Common myeloid progenitor, CD34-positive (primary cell): Measurements from ENCODE around the gene TNS1.

ENCODE experiments used
- CTCF ChIA-PET: fragments of 350-600 bp; sonication (Branson Sonifier 250); formaldehyde crosslinking; loops from one replicate; lab custom pipeline; 2021; ENCODE audit warnings: antibody characterized with exemption; lab: Charles Lee
- POLR2A ChIA-PET: fragments of 350-600 bp; sonication (Branson Sonifier 250); formaldehyde crosslinking; loops from one replicate; lab custom pipeline; 2021; ENCODE audit warnings: antibody characterized with exemption; lab: Charles Lee
- DNase-seq, 3 donors: peaks; one replicate each; pipeline versions ENCODE4 v3.0.0 to v3.0.0-alpha.2; 2013
- H3K27ac ChIP-seq, 2 experiments: 1 replicate in 1 of 2; 2 replicates in 1 of 2; pipeline ENCODE4 v1.7.0; 2013; ENCODE audit warnings: inconsistent platforms in 2 of 2, low read length in 2 of 2, mild to moderate bottlenecking in 2 of 2, low read depth in 1 of 2, moderate library complexity in 1 of 2; ENCODE audit not compliant: severe bottlenecking in 2 of 2, insufficient read depth in 1 of 2, poor library complexity in 1 of 2
- H3K27me3 ChIP-seq, 5 experiments: replicated peaks in 2 of 5; 1 replicate in 3 of 5; 2 replicates in 2 of 5; pipeline versions ENCODE4 v1.6.1 to v1.7.0; 2013; ENCODE audit warnings: low read length in 4 of 5, mild to moderate bottlenecking in 2 of 5, moderate library complexity in 2 of 5, inconsistent platforms in 1 of 5; ENCODE audit not compliant: insufficient read depth in 5 of 5, control insufficient read depth in 4 of 5
- H3K36me3 ChIP-seq, 4 experiments: 1 replicate in 2 of 4; 2 replicates in 2 of 4; pipeline versions ENCODE4 v1.6.1 to v1.7.0; 2013; ENCODE audit warnings: low read length in 3 of 4, control low read depth in 1 of 4, mild to moderate bottlenecking in 1 of 4; ENCODE audit not compliant: control insufficient read depth in 4 of 4, insufficient read depth in 4 of 4
- H3K4me1 ChIP-seq, 4 experiments: 1 replicate in 3 of 4; 2 replicates in 1 of 4; pipeline versions ENCODE4 v1.6.1 to v1.7.1; 2013; ENCODE audit warnings: low read length in 3 of 4, mild to moderate bottlenecking in 3 of 4, control low read depth in 1 of 4, inconsistent platforms in 1 of 4, moderate library complexity in 1 of 4; ENCODE audit not compliant: control insufficient read depth in 4 of 4, insufficient read depth in 4 of 4; ENCODE audit errors: control extremely low read depth in 1 of 4
- H3K4me3 ChIP-seq, 7 experiments: 1 replicate in 4 of 7; 2 replicates in 3 of 7; pipeline versions ENCODE4 v1.5.1 to v1.7.0; 2013; ENCODE audit warnings: mild to moderate bottlenecking in 7 of 7, low read length in 6 of 7, moderate library complexity in 6 of 7, inconsistent platforms in 2 of 7, low read depth in 2 of 7, control low read depth in 1 of 7; ENCODE audit not compliant: insufficient read depth in 4 of 7, control insufficient read depth in 1 of 7; ENCODE audit errors: extremely low read depth in 1 of 7
- H3K9me3 ChIP-seq, 5 experiments: 1 replicate in 4 of 5; 2 replicates in 1 of 5; pipeline versions ENCODE4 v1.6.1 to v1.7.1; 2013; ENCODE audit warnings: low read length in 4 of 5, mild to moderate bottlenecking in 2 of 5, inconsistent platforms in 1 of 5, low read depth in 1 of 5, moderate library complexity in 1 of 5; ENCODE audit not compliant: control insufficient read depth in 4 of 5, insufficient read depth in 2 of 5; ENCODE audit errors: control extremely low read depth in 1 of 5
- WGBS: methylation state at CpG from one replicate; pipeline ENCODE4 v1.1.5; 2013; ENCODE audit not compliant: insufficient coverage; 5-methylcytosine and 5-hydroxymethylcytosine counted together

Gene TNS1

DNA sequence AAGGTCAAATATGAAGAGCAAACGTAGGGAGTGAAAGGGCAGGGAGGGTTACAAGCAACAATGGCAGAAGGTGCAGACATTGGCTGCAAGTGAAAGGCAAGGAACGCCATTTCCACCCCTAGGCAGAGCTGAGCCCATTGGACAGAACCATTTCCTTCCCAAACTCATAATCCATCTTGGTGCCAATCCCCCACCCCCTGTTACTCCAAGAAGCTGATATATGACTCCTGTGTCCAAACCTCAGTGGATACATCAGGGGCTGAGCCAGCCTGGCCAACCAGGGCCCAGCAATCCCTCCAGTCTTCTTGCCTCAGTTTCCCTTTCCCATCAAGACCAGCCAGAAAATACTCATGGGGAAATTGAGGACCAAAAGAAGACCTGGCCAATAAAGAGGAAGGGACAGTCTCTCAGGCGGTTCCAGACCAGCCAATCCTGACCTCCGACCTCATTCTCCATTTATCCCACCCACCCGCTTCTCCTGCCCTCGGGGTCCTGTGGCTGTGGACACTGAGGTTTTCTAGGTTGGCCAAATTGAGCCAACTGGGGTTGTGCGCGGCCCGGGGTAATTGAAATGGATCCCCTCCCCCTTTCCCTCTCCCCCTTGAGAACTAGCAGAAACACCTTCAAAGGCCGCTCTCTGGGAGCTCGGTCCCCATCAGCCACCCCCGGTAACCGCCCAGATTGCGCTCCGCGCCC is 24.8 kb downstream of the TNS1 start:
- POLR2A ChIA-PET: no interaction called here
- Histone ChIP-seq H3K9me3 (no peaks in the 10 kb centered on the region), H3K27me3 (no peaks in the 10 kb centered on the region), H3K27ac (no peak overlapping the region), H3K36me3 (no peaks in the 10 kb centered on the region), H3K4me1 (no peaks in the 10 kb centered on the region), H3K4me3 (no peak overlapping the region)
- CTCF ChIA-PET: interaction anchor here (0.9 to 1.5 kb wide), 4 partner anchors 9 to 189 kb away, joined by 3 read pairs; no protein-coding TSS in a partner anchor
- 100% methylated on average over 5 of the region's 16 CpGs for WGBS
- no peak for DNase-seq

DNA sequence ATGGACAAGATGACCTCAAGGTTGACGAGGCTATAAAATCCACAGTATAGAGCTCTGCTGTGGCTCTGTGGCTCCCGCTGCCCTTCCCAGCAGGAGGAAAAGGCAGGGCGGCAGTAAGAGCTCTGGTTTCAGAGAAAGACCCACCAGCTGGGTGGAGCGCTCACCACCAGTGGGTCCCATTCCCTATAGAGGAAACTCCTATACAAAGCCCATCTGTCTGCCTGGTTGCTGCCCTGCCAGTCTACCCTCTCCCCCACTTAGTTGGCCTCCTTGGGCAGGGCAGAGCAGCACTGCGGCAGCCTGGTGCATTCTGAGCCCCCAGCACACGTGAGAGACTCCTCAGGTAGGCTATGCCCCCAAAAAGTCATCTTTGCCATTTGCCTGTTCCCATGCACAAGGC is 26.5 kb downstream of the TNS1 start:
- Histone ChIP-seq H3K4me1 (no peaks in the 10 kb centered on the region), H3K4me3 (no peak overlapping the region), H3K9me3 (no peaks in the 10 kb centered on the region), H3K36me3 (no peaks in the 10 kb centered on the region), H3K27me3 (no peaks in the 10 kb centered on the region), H3K27ac (no peak overlapping the region)
- ChIA-PET POLR2A (no interaction called here), CTCF (no interaction called here)
- 96% methylated on average over 6 of the region's 6 CpGs for WGBS
- DNase-seq: no peak

DNA sequence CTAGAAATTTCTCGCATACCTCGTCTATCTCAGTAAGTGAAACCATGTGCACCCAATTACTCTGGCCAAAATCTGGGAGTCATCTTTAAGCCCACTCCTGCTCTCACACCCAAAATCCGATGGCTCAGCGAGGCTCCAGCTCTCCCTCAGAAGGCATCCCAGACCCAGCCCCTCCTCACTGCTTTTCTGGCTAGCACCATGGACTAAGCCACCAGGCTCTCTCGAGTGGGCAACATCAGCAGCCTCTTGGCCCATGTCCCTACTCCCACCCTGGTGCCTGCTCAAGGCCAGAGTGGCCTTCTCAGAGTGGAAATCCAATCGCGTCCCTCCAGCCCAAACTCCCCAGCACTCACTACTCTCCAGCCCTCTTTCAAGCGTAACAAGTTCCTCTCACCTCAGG is 27.2 kb downstream of the TNS1 start:
- Histone ChIP-seq H3K9me3 (no peaks in the 10 kb centered on the region), H3K36me3 (no peaks in the 10 kb centered on the region), H3K4me1 (no peaks in the 10 kb centered on the region), H3K4me3 (no peak overlapping the region), H3K27ac (no peak overlapping the region), H3K27me3 (no peaks in the 10 kb centered on the region)
- WGBS: 99% methylated on average over 8 of the region's 8 CpGs
- DNase-seq: no peak
- ChIA-PET CTCF (interaction anchor here (1.4 to 1.5 kb wide), 3 partner anchors 8 to 89 kb away, joined by 3 to 7 read pairs (median 3); no protein-coding TSS in a partner anchor), POLR2A (no interaction called here)

DNA sequence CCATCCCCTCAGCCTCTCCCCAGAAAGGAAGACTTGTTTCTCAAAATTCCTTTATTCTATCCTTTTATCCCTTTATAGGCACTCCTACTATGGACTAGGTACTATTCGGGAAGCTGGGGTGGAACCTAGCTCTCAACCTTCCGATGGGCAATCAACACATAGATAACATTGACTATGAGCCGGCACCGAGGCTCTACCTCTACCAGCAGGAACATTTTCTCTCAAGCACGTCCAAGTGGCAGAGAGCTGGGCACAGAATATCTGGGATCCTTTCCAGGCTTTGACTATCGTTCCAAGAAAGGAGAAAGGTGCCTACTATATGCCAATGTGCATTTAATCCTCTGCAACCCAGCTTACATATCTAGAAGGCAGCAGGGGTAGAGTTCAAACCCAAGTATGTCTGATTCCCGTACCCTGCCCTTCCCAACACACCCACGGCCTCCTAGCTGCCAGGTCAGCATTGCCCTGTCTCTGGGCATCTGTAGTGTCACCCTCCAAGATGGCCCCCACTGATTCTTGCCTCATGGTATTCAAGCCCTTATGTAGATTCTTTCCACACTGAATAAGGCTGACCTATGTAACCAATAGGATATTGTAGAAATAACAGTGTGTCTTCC is 28.3 kb downstream of the TNS1 start:
- Histone ChIP-seq H3K4me1 (no peaks in the 10 kb centered on the region), H3K27me3 (no peaks in the 10 kb centered on the region), H3K36me3 (peaks cover 0 to 2% (median 0%) of the 10 kb centered on the region in 4 experiments), H3K4me3 (no peak overlapping the region), H3K9me3 (no peaks in the 10 kb centered on the region), H3K27ac (no peak overlapping the region)
- no peak for DNase-seq
- ChIA-PET CTCF (interaction anchor here (1.0 to 1.5 kb wide), 4 partner anchors 9 to 87 kb away, joined by 3 to 7 read pairs (median 3); no protein-coding TSS in a partner anchor), POLR2A (no interaction called here)
- 98% methylated on average over 7 of the region's 8 CpGs for WGBS

DNA sequence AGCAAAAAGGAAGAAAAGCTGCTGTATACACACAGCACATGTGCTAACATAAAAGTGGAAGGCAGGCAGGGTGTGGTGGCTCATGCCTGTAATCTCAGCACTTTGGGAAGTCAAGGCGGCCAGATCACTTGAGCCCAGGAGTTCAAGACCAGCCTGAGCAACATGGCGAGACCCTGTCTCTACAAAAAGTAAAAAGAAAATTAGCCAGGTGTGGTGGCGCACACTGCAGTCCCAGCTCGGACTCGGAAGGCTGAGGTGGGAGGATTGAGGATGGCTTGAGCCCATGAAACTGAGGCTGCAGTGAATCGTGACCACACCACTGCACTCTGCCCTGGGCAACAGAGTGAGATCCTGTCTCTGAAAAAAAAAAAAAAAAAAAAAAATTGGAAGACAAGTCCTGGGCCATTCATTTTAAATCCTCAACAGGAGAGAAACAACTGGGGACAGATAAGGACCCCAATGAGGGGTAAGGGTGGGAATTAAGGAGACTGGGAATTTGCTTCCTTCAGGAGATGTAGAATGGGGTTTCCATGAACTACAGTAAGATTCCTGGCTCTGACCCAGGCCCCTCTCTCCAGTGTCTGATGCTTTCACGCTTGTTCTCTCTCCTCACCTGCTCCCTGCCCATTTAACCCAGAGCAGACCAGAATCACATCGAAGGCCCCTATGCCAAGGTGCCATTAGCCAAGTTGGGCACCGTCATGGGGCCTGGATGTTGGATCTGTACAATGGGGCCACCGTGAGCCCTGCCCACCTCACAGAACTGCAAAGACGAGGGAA is 29.6 kb downstream of the TNS1 start:
- DNase-seq: no peak
- H3K4me1 ChIP-seq: no peaks in the 10 kb centered on the region
- H3K27ac ChIP-seq: no peak overlapping the region
- 100% methylated on average over 9 of the region's 11 CpGs for whole genome bisulfite sequencing
- H3K9me3 ChIP-seq: no peaks in the 10 kb centered on the region
- ChIA-PET CTCF (no interaction called here), POLR2A (no interaction called here)
- H3K36me3 ChIP-seq: peaks cover 0 to 2% (median 0%) of the 10 kb centered on the region in 4 experiments
- no peaks in the 10 kb centered on the region for H3K27me3 ChIP-seq
- H3K4me3 ChIP-seq: no peak overlapping the region

DNA sequence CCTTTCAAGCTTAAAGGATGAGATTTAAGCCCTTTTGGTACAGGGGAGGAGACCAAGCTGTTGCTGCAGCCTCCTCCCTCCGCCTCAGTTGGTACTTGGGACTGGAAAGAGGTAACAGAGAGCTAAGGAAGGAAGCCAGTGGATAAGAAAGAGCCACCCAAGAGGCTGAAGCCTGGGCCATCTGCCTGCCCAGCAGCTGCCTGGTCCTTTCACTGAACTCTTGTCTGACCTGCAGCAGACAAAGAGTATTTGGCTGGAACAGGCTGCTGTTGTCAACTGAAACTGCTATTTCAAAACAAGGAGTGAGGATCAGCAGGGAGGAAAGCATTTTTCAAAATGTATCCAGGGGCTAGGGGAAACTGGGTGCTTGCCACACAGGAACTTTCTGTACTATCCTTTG is 30.3 kb downstream of the TNS1 start:
- no peak overlapping the region for H3K4me3 ChIP-seq
- no peaks in the 10 kb centered on the region for H3K9me3 ChIP-seq
- ChIA-PET POLR2A (interaction anchor here (0.6 kb wide), 1 partner anchor 14 kb away, joined by 3 read pairs; no protein-coding TSS in a partner anchor), CTCF (interaction anchor here (0.7 to 0.9 kb wide), 2 partner anchors 27 to 159 kb away, joined by 3 read pairs; no protein-coding TSS in a partner anchor)
- H3K27me3 ChIP-seq: no peaks in the 10 kb centered on the region
- H3K4me1 ChIP-seq: no peaks in the 10 kb centered on the region
- no CpG with 5 or more reads among the region's 1 CpG for WGBS
- DNase-seq: no peak
- no peak overlapping the region for H3K27ac ChIP-seq
- H3K36me3 ChIP-seq: peaks cover 0 to 2% (median 0%) of the 10 kb centered on the region in 4 experiments
